ENCODE measurements around the gene ORAI1.

- TF ChIP-seq TAF1 (IDR thresholded peaks at IDR 0.05; ENCODE audit: borderline replicate concordance, low read depth, low read length) (no peak), POLR2A (IDR thresholded peaks at IDR 0.05; ENCODE audit: low read depth, low read length) (no peak)
Measured at GRCh38 chr12:121596526-121596925, 29.8 kb upstream of the ORAI1 start.
